Measurements from ENCODE around the gene GNG3. TPM values are rescaled to one million over a fixed set of nuclear protein-coding genes. Genes with fewer than 3 reads are reported as not detected.

The GNG3 gene
- total and polyA plus RNA-seq, 2 of the 8 experiments (the other 6 are each of a cell fraction or from before 2014, with no cell fraction given), result 4.9 to 12.1 TPM

DNA sequence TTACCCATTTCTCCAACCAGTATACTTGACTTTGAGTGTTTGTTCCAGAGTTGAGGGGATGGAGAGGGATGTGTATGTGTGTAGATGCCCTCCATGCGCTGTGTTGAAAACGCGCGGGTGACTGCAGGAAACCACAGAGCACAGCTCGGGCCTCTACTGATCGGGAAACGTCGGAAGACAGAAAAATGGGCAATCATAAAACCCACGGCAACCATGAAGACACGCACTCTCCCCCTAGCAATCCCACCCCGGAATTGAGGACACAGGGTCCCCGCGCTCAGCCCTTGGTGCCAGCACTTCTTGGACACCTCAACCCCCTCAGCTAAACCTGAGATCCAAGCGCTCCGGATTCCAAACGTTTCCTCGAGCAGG is 36.3 kb upstream of the GNG3 start:
- peak overlapping the region; percentile 53 for H2BK12ac ChIP-seq (ENCODE audit: low read depth, low read length)
- H3K4me1 ChIP-seq (replicated peaks in 1 of 4; ENCODE audit: control insufficient read depth in 3 of 4, insufficient read depth in 4 of 4, low read length in 3 of 4), result peaks cover 4 to 13% (median 8%) of the 10 kb centered on the region in 4 experiments
- H3K9me3 ChIP-seq (ENCODE audit: insufficient read depth in 2 of 2, low read depth in 1 of 2, low read length in 1 of 2), result no peaks in the 10 kb centered on the region
- H2BK5ac ChIP-seq (ENCODE audit: low read depth, low read length), result peak overlapping the region; percentile 80
- H3K23me2 ChIP-seq (ENCODE audit: low read depth, low read length), result peaks cover 17% of the 10 kb centered on the region
- peak overlapping the region; percentile 83 for H3K56ac ChIP-seq (replicated peaks; ENCODE audit: insufficient read length, low read depth, low read length)
- peak overlapping the region; percentile 80 to 90 for H3K4me2 ChIP-seq (ENCODE audit: insufficient read depth in 1 of 2, low read depth in 2 of 2, low read length in 2 of 2)
- no peak overlapping the region for H3K14ac ChIP-seq (ENCODE audit: insufficient read length)
- no peak overlapping the region; the same call in 1 of the 2 replicates for H2AFZ ChIP-seq (ENCODE audit: low read length)
- H2BK20ac ChIP-seq (ENCODE audit: low read length), result no peak overlapping the region
- peak overlapping the region; percentile 93; the same call in 1 of the 2 replicates for H3K18ac ChIP-seq (ENCODE audit: extremely low read depth, low read length)
- TF ChIP-seq HDAC6 (IDR thresholded peaks at IDR 0.05; ENCODE audit: low read depth, low read length), result no peak
- peak; percentile 16; the same call in 1 of the 2 replicates for TF ChIP-seq PHF8 (conservative IDR thresholded peaks at IDR 0.05; ENCODE audit: low read depth, low read length)
- TF ChIP-seq POLR2A (IDR thresholded peaks at IDR 0.05; ENCODE audit: control extremely low read depth in 1 of 2, low read depth in 2 of 2, low read length in 2 of 2), result peak in 1 of 2 experiments; percentile 74; a peak in 1 of 3 replicates
- no peak for TF ChIP-seq FOSL1 (IDR thresholded peaks at IDR 0.05; ENCODE audit: insufficient read depth, low read depth, low read length)
- peak; percentile 14; the same call in 1 of the 2 replicates for TF ChIP-seq GTF2F1 (IDR thresholded peaks at IDR 0.05; ENCODE audit: borderline replicate concordance, low read depth, low read length)
- peak; percentile 84 for TF ChIP-seq POLR2AphosphoS5 (IDR thresholded peaks at IDR 0.05; ENCODE audit: low read depth, low read length)
- peak in 1 of 2 experiments; percentile 1; a peak in 1 of 4 replicates for TF ChIP-seq RAD21 (IDR thresholded peaks at IDR 0.05 in 1 of 2, conservative IDR thresholded peaks at IDR 0.05 in 1 of 2; ENCODE audit: low read depth in 2 of 2, low read length in 2 of 2)
- H3K79me2 ChIP-seq (ENCODE audit: control insufficient read depth in 1 of 2, insufficient read depth in 2 of 2, low read length in 2 of 2), result peaks cover 2 to 20% of the 10 kb centered on the region in 2 experiments; a peak in 3 of 4 replicates
- H3K4me3 ChIP-seq (ENCODE audit: extremely low read depth in 1 of 4, insufficient read depth in 2 of 4, low read depth in 3 of 4, low read length in 4 of 4), result peak overlapping the region; percentile 88 to 97 (median 92)
- peak overlapping the region; percentile 88 for H4K5ac ChIP-seq (ENCODE audit: insufficient read length, low read depth, low read length)
- CTCF ChIA-PET (ENCODE audit: partially characterized antibody), result interaction anchor here (0.6 to 3.1 kb wide), 9 partner anchors 9 to 327 kb away, joined by 3 to 10 read pairs (median 4); partner anchors contain the start of genes LRRN4CL and TMEM179B
- H3K79me1 ChIP-seq (ENCODE audit: low read depth, low read length), result peaks cover 9% of the 10 kb centered on the region
- peaks cover 3 to 30% (median 10%) of the 10 kb centered on the region in 4 experiments; a peak in 5 of 8 replicates for H3K36me3 ChIP-seq (ENCODE audit: control insufficient read depth in 2 of 4, insufficient read depth in 4 of 4, low read length in 3 of 4)
- H4K8ac ChIP-seq (ENCODE audit: extremely low read depth, insufficient read depth, low read length), result peak overlapping the region; percentile 97
- no peak overlapping the region for H2BK120ac ChIP-seq (replicated peaks; ENCODE audit: low read depth, low read length)
- H3K4ac ChIP-seq (replicated peaks; ENCODE audit: insufficient read length, low read depth, low read length), result peak overlapping the region; percentile 94
- FAIRE-seq (no peak), DNase-seq (ENCODE audit: low read depth in 1 of 2, low spot score in 2 of 2) (peak in 1 of 2 experiments; percentile 41)
- WGBS, 2 experiments (ENCODE audit: extremely low coverage in 1 of 2, insufficient coverage in 1 of 2, insufficient read length in 1 of 2, insufficient replicate concordance in 2 of 2, low coverage in 1 of 2, low lambda C conversion rate in 2 of 2, missing lambda C conversion rate in 1 of 2), result 2% methylated on average over 17 of the region's 17 CpGs; no CpG with 5 or more reads in 1 of the 2 experiments
- H3K27ac ChIP-seq (ENCODE audit: low read depth, low read length), result peak overlapping the region; percentile 63
- H3K9ac ChIP-seq (replicated peaks in 1 of 4; ENCODE audit: extremely low read depth in 1 of 4, low read depth in 3 of 4, low read length in 3 of 4), result peak overlapping the region; percentile 66 to 89 (median 78)
- no peak overlapping the region for H2BK15ac ChIP-seq (ENCODE audit: low read length)
- H4K91ac ChIP-seq (replicated peaks; ENCODE audit: insufficient read length, low read length), result peak overlapping the region; percentile 95
- POLR2A ChIA-PET (ENCODE audit: partially characterized antibody), result interaction anchor here (0.6 to 61.4 kb wide), 35 partner anchors 11 to 277 kb away, joined by 3 to 2041 read pairs (median 5); partner anchors contain the start of genes B3GAT3, BSCL2, C11orf98 and CSKMT
- H4K20me1 ChIP-seq (replicated peaks in 1 of 2; ENCODE audit: control insufficient read depth in 1 of 2, insufficient read depth in 2 of 2, low read length in 2 of 2), result peaks cover 2 to 5% of the 10 kb centered on the region in 2 experiments
- peak overlapping the region; percentile 93; the same call in 1 of the 2 replicates for H2AK5ac ChIP-seq (ENCODE audit: low read depth, low read length)
- H3K23ac ChIP-seq (ENCODE audit: insufficient read length), result no peak overlapping the region
- H3K27me3 ChIP-seq (replicated peaks in 1 of 4; ENCODE audit: control insufficient read depth in 3 of 4, extremely low read depth in 1 of 4, insufficient read depth in 3 of 4, low read length in 3 of 4), result no peaks in the 10 kb centered on the region
